H1 (cell line): ENCODE results near the gene TSPAN17.
A peak's percentile ranks its signal among the peaks of the same experiment; 100 is the strongest.

Experiments used
- EGR1 ChIP-seq: IDR thresholded peaks from 2 replicates; pipeline ENCODE4 v1.6.1; 2011; ENCODE audit warnings: low read depth, low read length, borderline replicate concordance
- EP300 ChIP-seq, 2 experiments: IDR thresholded peaks; 1 replicate in 1 of 2; 2 replicates in 1 of 2; pipeline ENCODE4 v1.6.1; 2011 to 2012; ENCODE audit warnings: low read depth in 2 of 2, low read length in 2 of 2, mild to moderate bottlenecking in 2 of 2, borderline replicate concordance in 1 of 2, inconsistent platforms in 1 of 2, moderate library complexity in 1 of 2
- FOSL1 ChIP-seq: IDR thresholded peaks from 2 replicates; pipeline ENCODE4 v1.6.1; 2011; ENCODE audit warnings: mild to moderate bottlenecking, low read depth, low read length, moderate library complexity; ENCODE audit not compliant: insufficient read depth
- GABPA ChIP-seq: IDR thresholded peaks from 2 replicates; pipeline ENCODE4 v1.6.1; 2011; ENCODE audit warnings: mild to moderate bottlenecking, low read length, moderate library complexity, borderline replicate concordance; ENCODE audit not compliant: insufficient read depth
- HDAC6 ChIP-seq: IDR thresholded peaks from one replicate; pipeline ENCODE4 v1.7.1; 2012; ENCODE audit warnings: low read depth, mild to moderate bottlenecking, inconsistent platforms, low read length, moderate library complexity
- JUND ChIP-seq: IDR thresholded peaks from 2 replicates; pipeline ENCODE4 v1.6.1; 2011; ENCODE audit warnings: mild to moderate bottlenecking, improper control_type of control experiment, low read length
- POLR2A ChIP-seq, 2 experiments: IDR thresholded peaks; 1 replicate in 1 of 2; 2 replicates in 1 of 2; pipeline ENCODE4 v1.6.1; 2011; ENCODE audit warnings: low read depth in 2 of 2, low read length in 2 of 2, mild to moderate bottlenecking in 2 of 2; ENCODE audit errors: control extremely low read depth in 1 of 2
- POLR2AphosphoS5 ChIP-seq: IDR thresholded peaks from 2 replicates; pipeline ENCODE4 v1.6.1; 2011; ENCODE audit warnings: low read depth, low read length
- POU5F1 ChIP-seq: IDR thresholded peaks from 2 replicates; pipeline ENCODE4 v1.6.1; 2011; ENCODE audit warnings: low read depth, mild to moderate bottlenecking, low read length, moderate library complexity
- RNF2 ChIP-seq: fragments of 200-900, 300-1000 bp; sonication (generic); IDR thresholded peaks from 2 replicates; pipeline ENCODE4 v1.7.1; 2016; ENCODE audit warnings: borderline replicate concordance, low read depth, mild to moderate bottlenecking, antibody characterized with exemption, low read length; ENCODE audit not compliant: poor library complexity, severe bottlenecking; ENCODE audit errors: missing control alignments
- TAF1 ChIP-seq: IDR thresholded peaks from 2 replicates; pipeline ENCODE4 v1.6.1; 2011; ENCODE audit warnings: mild to moderate bottlenecking, low read depth, low read length
- TCF12 ChIP-seq: IDR thresholded peaks from 2 replicates; pipeline ENCODE4 v1.6.1; 2011; ENCODE audit warnings: low read depth, mild to moderate bottlenecking, low read length
- ZNF274 ChIP-seq: IDR thresholded peaks from 2 replicates; pipeline ENCODE4 v1.7.0; 2012; ENCODE audit warnings: low read length, borderline replicate concordance; ENCODE audit errors: extremely low read depth
- TF ChIP-seq, protein P1 (sequence below), 3 experiments: IDR thresholded peaks; 1 replicate in 2 of 3; 2 replicates in 1 of 3; pipeline versions ENCODE4 v1.5.1 to v1.6.1; 2011; ENCODE audit warnings: low read length in 3 of 3, mild to moderate bottlenecking in 3 of 3, inconsistent platforms in 2 of 3, low read depth in 1 of 3, moderate library complexity in 1 of 3; ENCODE audit not compliant: insufficient read depth in 1 of 3; ENCODE audit errors: control extremely low read depth in 1 of 3

- no peak for TF ChIP-seq JUND
- TF ChIP-seq HDAC6 = no peak
- TF ChIP-seq, protein P1, sequence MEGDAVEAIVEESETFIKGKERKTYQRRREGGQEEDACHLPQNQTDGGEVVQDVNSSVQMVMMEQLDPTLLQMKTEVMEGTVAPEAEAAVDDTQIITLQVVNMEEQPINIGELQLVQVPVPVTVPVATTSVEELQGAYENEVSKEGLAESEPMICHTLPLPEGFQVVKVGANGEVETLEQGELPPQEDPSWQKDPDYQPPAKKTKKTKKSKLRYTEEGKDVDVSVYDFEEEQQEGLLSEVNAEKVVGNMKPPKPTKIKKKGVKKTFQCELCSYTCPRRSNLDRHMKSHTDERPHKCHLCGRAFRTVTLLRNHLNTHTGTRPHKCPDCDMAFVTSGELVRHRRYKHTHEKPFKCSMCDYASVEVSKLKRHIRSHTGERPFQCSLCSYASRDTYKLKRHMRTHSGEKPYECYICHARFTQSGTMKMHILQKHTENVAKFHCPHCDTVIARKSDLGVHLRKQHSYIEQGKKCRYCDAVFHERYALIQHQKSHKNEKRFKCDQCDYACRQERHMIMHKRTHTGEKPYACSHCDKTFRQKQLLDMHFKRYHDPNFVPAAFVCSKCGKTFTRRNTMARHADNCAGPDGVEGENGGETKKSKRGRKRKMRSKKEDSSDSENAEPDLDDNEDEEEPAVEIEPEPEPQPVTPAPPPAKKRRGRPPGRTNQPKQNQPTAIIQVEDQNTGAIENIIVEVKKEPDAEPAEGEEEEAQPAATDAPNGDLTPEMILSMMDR (IDR thresholded peaks at IDR 0.05; ENCODE audit: control extremely low read depth in 1 of 3, insufficient read depth in 1 of 3, low read depth in 1 of 3, low read length in 3 of 3) = 0 out of 4 replicates have a peak, but pooled peaks of 1 of the 3 experiments have one; percentile 4
- TF ChIP-seq POLR2A (IDR thresholded peaks at IDR 0.05; ENCODE audit: control extremely low read depth in 1 of 2, low read depth in 2 of 2, low read length in 2 of 2) = no peak
- 0 out of 2 replicates have a peak, but pooled peaks have one; percentile 19 for TF ChIP-seq POU5F1
- no peak for TF ChIP-seq ZNF274
- no peak for TF ChIP-seq GABPA
- no peak for TF ChIP-seq POLR2AphosphoS5
- no peak for TF ChIP-seq EP300 (IDR thresholded peaks at IDR 0.05; ENCODE audit: borderline replicate concordance in 1 of 2, low read depth in 2 of 2, low read length in 2 of 2)
- TF ChIP-seq FOSL1 = no peak
- no peak for TF ChIP-seq RNF2
- TF ChIP-seq TAF1 = no peak
- no peak for TF ChIP-seq TCF12
- TF ChIP-seq EGR1 = no peak
Observed at GRCh38 chr5:176671890-176672747, 24.8 kb downstream of the TSPAN17 start.
